Neuronal stem cell (in vitro differentiated cells): ENCODE measurements around the gene AIPL1.

Source experiments
- DNase-seq: peaks from one replicate; pipeline ENCODE4 v3.0.0-alpha.2; 2013; ENCODE audit warnings: low spot score
- H2AFZ ChIP-seq: one replicate; pipeline ENCODE4 v1.6.1; 2013; ENCODE audit warnings: mild to moderate bottlenecking, low read length, inconsistent platforms
- H2AK5ac ChIP-seq: 2 replicates; pipeline ENCODE4 v1.6.1; 2013; ENCODE audit warnings: low read depth, mild to moderate bottlenecking, inconsistent platforms, low read length, moderate library complexity, mixed read lengths
- H2BK120ac ChIP-seq: 2 replicates; pipeline ENCODE4 v1.6.1; 2013; ENCODE audit warnings: low read depth, mild to moderate bottlenecking, inconsistent platforms, low read length, moderate library complexity, mixed read lengths
- H2BK12ac ChIP-seq: one replicate; pipeline ENCODE4 v1.6.1; 2013; ENCODE audit warnings: low read length, inconsistent platforms
- H2BK15ac ChIP-seq: 2 replicates; pipeline ENCODE4 v1.6.1; 2013; ENCODE audit warnings: mild to moderate bottlenecking, low read length, inconsistent platforms, mixed read lengths
- H2BK5ac ChIP-seq: one replicate; pipeline ENCODE4 v1.6.1; 2013; ENCODE audit warnings: inconsistent platforms, mild to moderate bottlenecking, low read length, moderate library complexity
- H3K14ac ChIP-seq: one replicate; pipeline ENCODE4 v1.6.1; 2013; ENCODE audit warnings: low read length, inconsistent platforms
- H3K18ac ChIP-seq: 2 replicates; pipeline ENCODE4 v1.6.1; 2013; ENCODE audit warnings: low read length, inconsistent platforms
- H3K23ac ChIP-seq: 2 replicates; pipeline ENCODE4 v1.6.1; 2013; ENCODE audit warnings: low read depth, mild to moderate bottlenecking, mixed read lengths, low read length, inconsistent platforms; ENCODE audit not compliant: poor library complexity
- H3K27ac ChIP-seq: replicated peaks from 3 replicates; pipeline ENCODE4 v1.5.1; 2013; ENCODE audit warnings: low read length, inconsistent platforms
- H3K27me3 ChIP-seq, 3 experiments: 2 replicates each; pipeline ENCODE4 v1.6.1; 2013; ENCODE audit warnings: low read length in 3 of 3, mild to moderate bottlenecking in 2 of 3, inconsistent platforms in 1 of 3, low read depth in 1 of 3, mixed read lengths in 1 of 3, moderate library complexity in 1 of 3; ENCODE audit not compliant: control insufficient read depth in 3 of 3, insufficient read depth in 3 of 3
- H3K36me3 ChIP-seq, 2 donors: replicated peaks in 1 of 2; 2 replicates each; pipeline ENCODE4 v1.6.1; 2013; ENCODE audit warnings: low read length in 2 of 2; ENCODE audit not compliant: control insufficient read depth in 2 of 2, insufficient read depth in 2 of 2
- H3K4ac ChIP-seq: 2 replicates; pipeline ENCODE4 v1.6.1; 2013; ENCODE audit warnings: inconsistent platforms, mild to moderate bottlenecking, low read length, moderate library complexity
- H3K4me1 ChIP-seq, 2 donors: 1 replicate in 1 of 2; 2 replicates in 1 of 2; pipeline ENCODE4 v1.6.1; 2013; ENCODE audit warnings: low read length in 2 of 2, low read depth in 1 of 2; ENCODE audit not compliant: control insufficient read depth in 2 of 2, insufficient read depth in 1 of 2
- H3K4me2 ChIP-seq: one replicate; pipeline ENCODE4 v1.6.1; 2013; ENCODE audit warnings: mild to moderate bottlenecking, low read length, inconsistent platforms; ENCODE audit not compliant: insufficient read depth, poor library complexity, severe bottlenecking
- H3K4me3 ChIP-seq, 2 donors: 2 replicates each; pipeline ENCODE4 v1.5.1; 2013; ENCODE audit warnings: low read length in 2 of 2, mild to moderate bottlenecking in 2 of 2, inconsistent platforms in 1 of 2, moderate library complexity in 1 of 2
- H3K79me1 ChIP-seq: one replicate; pipeline ENCODE4 v1.6.1; 2013; ENCODE audit warnings: low read depth, mild to moderate bottlenecking, inconsistent platforms, low read length, moderate library complexity
- H3K9ac ChIP-seq: one replicate; pipeline ENCODE4 v1.6.1; 2013; ENCODE audit warnings: mild to moderate bottlenecking, low read depth, low read length, inconsistent platforms; ENCODE audit not compliant: poor library complexity
- H3K9me3 ChIP-seq, 2 donors: replicated peaks in 1 of 2; 2 replicates each; pipeline versions ENCODE3 to v1.6.1; 2013; ENCODE audit warnings: low read length in 2 of 2, mild to moderate bottlenecking in 2 of 2, inconsistent platforms in 1 of 2, low read depth in 1 of 2, mixed read lengths in 1 of 2, moderate library complexity in 1 of 2; ENCODE audit not compliant: control insufficient read depth in 2 of 2, insufficient read depth in 1 of 2
- H4K8ac ChIP-seq: one replicate; pipeline ENCODE4 v1.6.1; 2013; ENCODE audit warnings: low read depth, mild to moderate bottlenecking, inconsistent platforms, low read length, moderate library complexity
- H4K91ac ChIP-seq: one replicate; pipeline ENCODE4 v1.6.1; 2013; ENCODE audit warnings: low read length, low read depth, mild to moderate bottlenecking, inconsistent platforms; ENCODE audit not compliant: poor library complexity
- WGBS, 2 donors: extraction: QIAGEN DNeasy Blood & Tissue Kit; methylation state at CpG; one replicate each; pipeline ENCODE4 v1.1.7; 2013; ENCODE audit warnings: missing lambda C conversion rate in 2 of 2, mixed read lengths in 1 of 2; ENCODE audit not compliant: insufficient read length in 2 of 2, insufficient replicate concordance in 1 of 2; ENCODE audit errors: extremely low coverage in 2 of 2; 5-methylcytosine and 5-hydroxymethylcytosine counted together

Gene AIPL1

GRCh38 chr17:6458460-6458950, 23.6 kb upstream of the AIPL1 start:
- H4K91ac ChIP-seq: no peak overlapping the region
- H3K4ac ChIP-seq: no peak overlapping the region
- peak overlapping the region; percentile 25 for H2BK15ac ChIP-seq

GRCh38 chr17:6457688-6458459, 23.0 kb upstream of the AIPL1 start:
- no peak overlapping the region for H4K8ac ChIP-seq
- no peak overlapping the region for H3K14ac ChIP-seq
- H3K18ac ChIP-seq: peak overlapping the region; percentile 75
- DNase-seq: no peak
- peak overlapping the region; percentile 86 for H2BK15ac ChIP-seq
- no peak overlapping the region for H3K27ac ChIP-seq
- H3K9ac ChIP-seq: no peak overlapping the region
- no peaks in the 10 kb centered on the region for H3K36me3 ChIP-seq
- H2AFZ ChIP-seq: no peak overlapping the region
- peak overlapping the region; percentile 2 for H3K23ac ChIP-seq
- peak overlapping the region; percentile 30 for H2BK120ac ChIP-seq
- no peak overlapping the region for H2BK5ac ChIP-seq
- peaks cover 33 to 34% of the 10 kb centered on the region in 2 donors for H3K4me1 ChIP-seq
- no peak overlapping the region for H3K4me2 ChIP-seq
- no CpG with 5 or more reads among the region's 10 CpGs for WGBS, 2 donors
- no peaks in the 10 kb centered on the region for H3K27me3 ChIP-seq
- no peak overlapping the region for H2BK12ac ChIP-seq
- no peak overlapping the region for H4K91ac ChIP-seq
- no peaks in the 10 kb centered on the region for H3K9me3 ChIP-seq
- no peak overlapping the region for H3K4ac ChIP-seq
- no peak overlapping the region for H3K4me3 ChIP-seq
- no peaks in the 10 kb centered on the region for H3K79me1 ChIP-seq
- peak overlapping the region; percentile 64 for H2AK5ac ChIP-seq

More at GRCh38 chr17:6458460-6458950, 23.6 kb upstream of the AIPL1 start:
- H3K4me1 ChIP-seq: peaks cover 34 to 36% of the 10 kb centered on the region in 2 donors
- H3K9me3 ChIP-seq: no peaks in the 10 kb centered on the region
- no CpG with 5 or more reads among the region's 14 CpGs for WGBS, 2 donors
- peak overlapping the region; percentile 2 for H3K23ac ChIP-seq
- H2BK120ac ChIP-seq: no peak overlapping the region
- no peaks in the 10 kb centered on the region for H3K27me3 ChIP-seq
- H3K79me1 ChIP-seq: no peaks in the 10 kb centered on the region
- H2AK5ac ChIP-seq: peak overlapping the region; percentile 64
- no peak overlapping the region for H2BK5ac ChIP-seq
- peak overlapping the region; percentile 54 for H3K18ac ChIP-seq
- no peak overlapping the region for H3K14ac ChIP-seq
- no peak overlapping the region for H3K4me2 ChIP-seq
- no peak overlapping the region for H3K9ac ChIP-seq
- no peak overlapping the region for H2BK12ac ChIP-seq
- H2AFZ ChIP-seq: no peak overlapping the region
- no peak overlapping the region for H3K27ac ChIP-seq
- DNase-seq: no peak
- no peak overlapping the region for H4K8ac ChIP-seq
- H3K4me3 ChIP-seq: no peak overlapping the region
- H3K36me3 ChIP-seq: no peaks in the 10 kb centered on the region

GRCh38 chr17:6456914-6457687, 22.2 kb upstream of the AIPL1 start:
- no peak overlapping the region for H3K4me3 ChIP-seq
- no peak overlapping the region for H3K14ac ChIP-seq
- H3K4ac ChIP-seq: no peak overlapping the region
- no peak overlapping the region for H2BK12ac ChIP-seq
- H2BK5ac ChIP-seq: no peak overlapping the region
- no peaks in the 10 kb centered on the region for H3K79me1 ChIP-seq
- H3K4me1 ChIP-seq: peaks cover 33 to 36% of the 10 kb centered on the region in 2 donors
- H2BK15ac ChIP-seq: peak overlapping the region; percentile 86
- no peak overlapping the region for H4K8ac ChIP-seq
- H3K4me2 ChIP-seq: no peak overlapping the region
- no peak for DNase-seq
- no CpG with 5 or more reads among the region's 14 CpGs for WGBS, 2 donors
- peak overlapping the region; percentile 75 for H3K18ac ChIP-seq
- peaks cover 2 to 6% of the 10 kb centered on the region in 2 donors for H3K36me3 ChIP-seq
- H2AK5ac ChIP-seq: peak overlapping the region; percentile 64
- no peak overlapping the region for H4K91ac ChIP-seq
- H2BK120ac ChIP-seq: peak overlapping the region; percentile 30
- H3K27ac ChIP-seq: no peak overlapping the region
- H2AFZ ChIP-seq: no peak overlapping the region
- no peak overlapping the region for H3K9ac ChIP-seq
- H3K23ac ChIP-seq: no peak overlapping the region
- H3K27me3 ChIP-seq: no peaks in the 10 kb centered on the region
- no peaks in the 10 kb centered on the region for H3K9me3 ChIP-seq

GRCh38 chr17:6456321-6456720, 21.4 kb upstream of the AIPL1 start:
- Histone ChIP-seq H4K91ac (no peak overlapping the region), H4K8ac (no peak overlapping the region), H3K27me3 (no peaks in the 10 kb centered on the region), H3K4me1 (peaks cover 28 to 29% of the 10 kb centered on the region in 2 donors), H2BK12ac (no peak overlapping the region), H2AFZ (no peak overlapping the region), H3K23ac (no peak overlapping the region), H3K27ac (no peak overlapping the region), H2AK5ac (peak overlapping the region; percentile 20), H3K4me2 (no peak overlapping the region), H3K9me3 (no peaks in the 10 kb centered on the region), H2BK5ac (no peak overlapping the region), H2BK15ac (peak overlapping the region; percentile 47), H2BK120ac (no peak overlapping the region), H3K14ac (no peak overlapping the region), H3K4ac (peak overlapping the region; percentile 1), H3K18ac (peak overlapping the region; percentile 63), H3K4me3 (no peak overlapping the region), H3K9ac (no peak overlapping the region), H3K36me3 (peaks cover 2 to 11% of the 10 kb centered on the region in 2 donors), H3K79me1 (no peaks in the 10 kb centered on the region)
- WGBS, 2 donors: no CpG with 5 or more reads among the region's 9 CpGs
- DNase-seq: no peak
